HG02763 (cell line): Measurements from ENCODE around the gene KCNH8.

Experiments
- ATAC-seq: cut with Tn5 transposase; IDR thresholded peaks from one replicate; pipeline ENCODE4 v1.9.1; 2021; ENCODE audit warnings: mild to moderate bottlenecking, moderate library complexity; ENCODE audit not compliant: unreplicated experiment

KCNH8 gene

GRCh38 chr3:19348941-19349564 is 200.7 kb downstream of the KCNH8 start:
- ATAC-seq: peak; percentile 78

GRCh38 chr3:19357947-19358346 is 209.6 kb downstream of the KCNH8 start:
- ATAC-seq: no peak

GRCh38 chr3:19363071-19363470 is 214.8 kb downstream of the KCNH8 start:
- no peak for ATAC-seq

- ATAC-seq: no peak
Observed at GRCh38 chr3:19364148-19364547, 215.8 kb downstream of the KCNH8 start.

- ATAC-seq: no peak
Observed at GRCh38 chr3:19365471-19365870, 217.2 kb downstream of the KCNH8 start.

- ATAC-seq: no peak
Observed at GRCh38 chr3:19384868-19385267, 236.6 kb downstream of the KCNH8 start.

GRCh38 chr3:19392150-19392549 is 243.8 kb downstream of the KCNH8 start:
- no peak for ATAC-seq

- no peak for ATAC-seq
Observed at GRCh38 chr3:19394946-19395345, 246.6 kb downstream of the KCNH8 start.

- ATAC-seq: no peak
Observed at GRCh38 chr3:19396726-19397125, 248.4 kb downstream of the KCNH8 start.

- ATAC-seq: no peak
Observed at GRCh38 chr3:19399356-19399755, 251.0 kb downstream of the KCNH8 start.

- ATAC-seq: no peak
Observed at GRCh38 chr3:19399836-19400235, 251.5 kb downstream of the KCNH8 start.

GRCh38 chr3:19420159-19420558 is 271.8 kb downstream of the KCNH8 start:
- no peak for ATAC-seq

- no peak for ATAC-seq
Observed at GRCh38 chr3:19425825-19426224, 277.5 kb downstream of the KCNH8 start.

GRCh38 chr3:19427422-19428149 is 279.3 kb downstream of the KCNH8 start:
- ATAC-seq: no peak

GRCh38 chr3:19428729-19429128 is 280.4 kb downstream of the KCNH8 start:
- ATAC-seq: no peak

GRCh38 chr3:19432669-19433068 is 284.4 kb downstream of the KCNH8 start:
- no peak for ATAC-seq

GRCh38 chr3:19436746-19437145 is 288.4 kb downstream of the KCNH8 start:
- ATAC-seq: no peak

GRCh38 chr3:19439944-19440343 is 291.6 kb downstream of the KCNH8 start:
- no peak for ATAC-seq

- no peak for ATAC-seq
Observed at GRCh38 chr3:19446138-19446537, 297.8 kb downstream of the KCNH8 start.

- no peak for ATAC-seq
Observed at GRCh38 chr3:19446687-19447086, 298.4 kb downstream of the KCNH8 start.

- ATAC-seq: no peak
Observed at GRCh38 chr3:19455546-19455945, 307.2 kb downstream of the KCNH8 start.

GRCh38 chr3:19456738-19457137 is 308.4 kb downstream of the KCNH8 start:
- ATAC-seq: no peak

- no peak for ATAC-seq
Observed at GRCh38 chr3:19457449-19457848, 309.1 kb downstream of the KCNH8 start.
